ENCODE results near the gene UNC13B.

GRCh38 chr9:35190203-35190602 lies 28.4 kb downstream of the UNC13B start:
- TF ChIP-seq, protein P1, sequence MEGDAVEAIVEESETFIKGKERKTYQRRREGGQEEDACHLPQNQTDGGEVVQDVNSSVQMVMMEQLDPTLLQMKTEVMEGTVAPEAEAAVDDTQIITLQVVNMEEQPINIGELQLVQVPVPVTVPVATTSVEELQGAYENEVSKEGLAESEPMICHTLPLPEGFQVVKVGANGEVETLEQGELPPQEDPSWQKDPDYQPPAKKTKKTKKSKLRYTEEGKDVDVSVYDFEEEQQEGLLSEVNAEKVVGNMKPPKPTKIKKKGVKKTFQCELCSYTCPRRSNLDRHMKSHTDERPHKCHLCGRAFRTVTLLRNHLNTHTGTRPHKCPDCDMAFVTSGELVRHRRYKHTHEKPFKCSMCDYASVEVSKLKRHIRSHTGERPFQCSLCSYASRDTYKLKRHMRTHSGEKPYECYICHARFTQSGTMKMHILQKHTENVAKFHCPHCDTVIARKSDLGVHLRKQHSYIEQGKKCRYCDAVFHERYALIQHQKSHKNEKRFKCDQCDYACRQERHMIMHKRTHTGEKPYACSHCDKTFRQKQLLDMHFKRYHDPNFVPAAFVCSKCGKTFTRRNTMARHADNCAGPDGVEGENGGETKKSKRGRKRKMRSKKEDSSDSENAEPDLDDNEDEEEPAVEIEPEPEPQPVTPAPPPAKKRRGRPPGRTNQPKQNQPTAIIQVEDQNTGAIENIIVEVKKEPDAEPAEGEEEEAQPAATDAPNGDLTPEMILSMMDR (IDR thresholded peaks at IDR 0.05) = no peak
- TF ChIP-seq, protein P2, sequence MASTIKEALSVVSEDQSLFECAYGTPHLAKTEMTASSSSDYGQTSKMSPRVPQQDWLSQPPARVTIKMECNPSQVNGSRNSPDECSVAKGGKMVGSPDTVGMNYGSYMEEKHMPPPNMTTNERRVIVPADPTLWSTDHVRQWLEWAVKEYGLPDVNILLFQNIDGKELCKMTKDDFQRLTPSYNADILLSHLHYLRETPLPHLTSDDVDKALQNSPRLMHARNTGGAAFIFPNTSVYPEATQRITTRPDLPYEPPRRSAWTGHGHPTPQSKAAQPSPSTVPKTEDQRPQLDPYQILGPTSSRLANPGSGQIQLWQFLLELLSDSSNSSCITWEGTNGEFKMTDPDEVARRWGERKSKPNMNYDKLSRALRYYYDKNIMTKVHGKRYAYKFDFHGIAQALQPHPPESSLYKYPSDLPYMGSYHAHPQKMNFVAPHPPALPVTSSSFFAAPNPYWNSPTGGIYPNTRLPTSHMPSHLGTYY (CRISPR knock-in tag; IDR thresholded peaks at IDR 0.05) = no peak
- TF ChIP-seq ZNF423 (CRISPR knock-in tag; IDR thresholded peaks at IDR 0.05) = no peak
- no peak for TF ChIP-seq ELF4 (CRISPR knock-in tag; IDR thresholded peaks at IDR 0.05; ENCODE audit: low read depth)
- TF ChIP-seq, protein P3, sequence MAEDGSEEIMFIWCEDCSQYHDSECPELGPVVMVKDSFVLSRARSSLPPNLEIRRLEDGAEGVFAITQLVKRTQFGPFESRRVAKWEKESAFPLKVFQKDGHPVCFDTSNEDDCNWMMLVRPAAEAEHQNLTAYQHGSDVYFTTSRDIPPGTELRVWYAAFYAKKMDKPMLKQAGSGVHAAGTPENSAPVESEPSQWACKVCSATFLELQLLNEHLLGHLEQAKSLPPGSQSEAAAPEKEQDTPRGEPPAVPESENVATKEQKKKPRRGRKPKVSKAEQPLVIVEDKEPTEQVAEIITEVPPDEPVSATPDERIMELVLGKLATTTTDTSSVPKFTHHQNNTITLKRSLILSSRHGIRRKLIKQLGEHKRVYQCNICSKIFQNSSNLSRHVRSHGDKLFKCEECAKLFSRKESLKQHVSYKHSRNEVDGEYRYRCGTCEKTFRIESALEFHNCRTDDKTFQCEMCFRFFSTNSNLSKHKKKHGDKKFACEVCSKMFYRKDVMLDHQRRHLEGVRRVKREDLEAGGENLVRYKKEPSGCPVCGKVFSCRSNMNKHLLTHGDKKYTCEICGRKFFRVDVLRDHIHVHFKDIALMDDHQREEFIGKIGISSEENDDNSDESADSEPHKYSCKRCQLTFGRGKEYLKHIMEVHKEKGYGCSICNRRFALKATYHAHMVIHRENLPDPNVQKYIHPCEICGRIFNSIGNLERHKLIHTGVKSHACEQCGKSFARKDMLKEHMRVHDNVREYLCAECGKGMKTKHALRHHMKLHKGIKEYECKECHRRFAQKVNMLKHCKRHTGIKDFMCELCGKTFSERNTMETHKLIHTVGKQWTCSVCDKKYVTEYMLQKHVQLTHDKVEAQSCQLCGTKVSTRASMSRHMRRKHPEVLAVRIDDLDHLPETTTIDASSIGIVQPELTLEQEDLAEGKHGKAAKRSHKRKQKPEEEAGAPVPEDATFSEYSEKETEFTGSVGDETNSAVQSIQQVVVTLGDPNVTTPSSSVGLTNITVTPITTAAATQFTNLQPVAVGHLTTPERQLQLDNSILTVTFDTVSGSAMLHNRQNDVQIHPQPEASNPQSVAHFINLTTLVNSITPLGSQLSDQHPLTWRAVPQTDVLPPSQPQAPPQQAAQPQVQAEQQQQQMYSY (CRISPR knock-in tag; IDR thresholded peaks at IDR 0.05) = no peak
- no peak for TF ChIP-seq NFE2L1 (CRISPR knock-in tag; IDR thresholded peaks at IDR 0.05)
